NCI-H2196 treated with DMSO at 0.1 percent for 48 hours (cell line): ENCODE measurements around the gene ARHGAP42.

Experiments used
- DNase-seq: peaks from one replicate; lab custom pipeline; 2025; ENCODE audit not compliant: unreplicated experiment; lab: John Stamatoyannopoulos, UW

ARHGAP42 gene

GRCh38 chr11:100753571-100753970, 66.5 kb downstream of the ARHGAP42 start:
- no peak for DNase-seq

- no peak for DNase-seq
Measured at GRCh38 chr11:100756559-100756958, 69.5 kb downstream of the ARHGAP42 start.

- DNase-seq, result no peak
Measured at GRCh38 chr11:100757646-100758045, 70.6 kb downstream of the ARHGAP42 start.

- DNase-seq, result no peak
Measured at GRCh38 chr11:100759106-100759505, 72.0 kb downstream of the ARHGAP42 start.

DNA sequence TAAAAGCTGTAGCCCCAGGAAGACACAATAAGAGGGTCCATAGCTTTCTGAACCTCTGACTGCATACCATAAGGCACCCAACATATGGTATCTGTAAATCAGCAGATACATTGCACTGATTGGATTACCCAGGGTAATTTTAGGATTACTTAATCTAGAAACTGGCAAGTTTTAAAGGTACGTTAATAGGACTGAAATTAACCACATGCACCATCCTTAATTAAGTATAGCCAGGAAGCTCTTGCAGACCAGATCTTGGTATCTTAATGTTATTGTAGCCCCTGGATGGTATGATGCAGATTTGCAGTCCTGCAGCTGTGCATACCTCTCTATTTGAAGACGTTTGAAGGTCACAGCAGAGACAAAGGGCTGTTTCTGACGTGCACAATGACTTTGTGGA, 72.8 kb downstream of the ARHGAP42 start:
- no peak for DNase-seq

DNA sequence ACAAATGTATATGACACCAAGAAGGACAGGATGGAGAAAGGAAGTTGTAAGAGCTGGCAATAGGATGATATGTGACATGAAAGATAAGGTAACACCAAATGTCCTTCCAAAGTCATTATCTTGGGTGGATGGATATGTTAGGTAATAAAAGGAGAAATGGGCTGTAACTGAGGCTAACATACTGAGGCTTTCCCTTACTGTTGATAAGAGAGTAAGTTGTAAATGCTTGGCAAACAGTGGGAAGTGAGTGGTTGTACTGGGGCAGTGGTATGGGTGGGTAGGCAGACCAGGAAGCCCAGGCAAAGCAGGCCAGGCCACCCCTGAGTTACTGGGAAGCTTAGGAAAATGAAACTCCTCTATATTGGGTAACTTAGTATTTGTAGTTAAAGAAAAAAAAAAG, 73.7 kb downstream of the ARHGAP42 start:
- no peak for DNase-seq

DNA sequence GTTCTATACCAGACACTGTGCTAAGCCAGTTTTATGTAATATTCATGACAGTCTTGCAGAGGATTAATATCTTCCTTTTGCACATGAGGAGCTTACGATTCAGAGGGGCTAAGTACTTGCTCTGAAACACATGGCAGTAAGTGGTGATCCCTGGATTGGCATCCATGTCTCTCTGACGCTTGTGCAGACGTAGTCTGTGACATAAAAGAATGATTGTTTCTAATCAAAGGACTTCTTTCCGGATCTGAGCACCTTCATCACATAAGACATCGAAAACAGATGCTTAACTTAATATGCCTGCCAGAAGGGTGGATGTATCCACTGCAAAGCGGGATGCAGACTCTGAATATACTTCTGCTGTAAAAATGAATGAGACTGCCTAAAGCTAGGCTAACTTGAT, 74.8 kb downstream of the ARHGAP42 start:
- no peak for DNase-seq

DNA sequence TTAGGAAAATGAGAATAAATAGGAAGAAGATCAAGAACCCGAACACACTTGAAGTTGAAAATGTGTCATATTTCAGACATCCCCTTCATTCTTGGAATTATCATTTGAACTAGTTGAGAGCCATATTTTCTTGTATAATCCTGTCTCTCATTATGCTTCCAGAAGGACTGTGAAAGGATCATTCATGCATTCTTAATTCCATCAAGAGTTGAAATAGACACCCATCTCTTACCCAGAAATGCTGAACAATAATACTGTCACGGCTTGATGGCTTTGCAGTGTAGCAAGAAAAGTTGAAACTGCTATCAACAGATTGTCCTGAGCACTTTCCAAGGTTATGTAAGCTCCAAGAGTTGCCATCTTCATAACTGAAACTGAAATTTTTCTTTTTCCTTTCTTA, 79.7 kb downstream of the ARHGAP42 start:
- DNase-seq, result no peak

- no peak for DNase-seq
Measured at GRCh38 chr11:100769165-100769564, 82.1 kb downstream of the ARHGAP42 start.

DNA sequence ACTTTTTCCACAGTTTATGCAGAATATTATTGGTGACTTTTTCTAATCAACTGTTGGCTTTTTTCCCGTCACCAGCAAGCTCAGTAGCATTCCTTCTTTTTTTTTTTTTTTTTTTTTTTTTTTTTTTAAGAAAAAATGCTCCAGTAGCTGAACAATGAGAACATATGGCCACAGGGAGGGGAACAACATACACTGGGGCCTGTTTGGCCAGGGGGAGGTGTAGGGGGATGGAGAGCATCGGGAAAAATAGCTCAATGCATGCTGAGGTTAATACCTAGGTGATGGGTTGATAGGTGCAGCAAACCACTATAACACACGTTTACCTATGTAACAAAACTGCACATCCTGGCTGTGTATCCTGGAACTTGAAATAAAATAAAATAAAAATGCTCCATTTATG, 82.5 kb downstream of the ARHGAP42 start:
- no peak for DNase-seq

- DNase-seq, result no peak
Measured at GRCh38 chr11:100774132-100774531, 87.0 kb downstream of the ARHGAP42 start.

GRCh38 chr11:100774859-100775258, 87.8 kb downstream of the ARHGAP42 start:
- DNase-seq, result no peak

- DNase-seq, result no peak
Measured at GRCh38 chr11:100776212-100776896, 89.3 kb downstream of the ARHGAP42 start.

DNA sequence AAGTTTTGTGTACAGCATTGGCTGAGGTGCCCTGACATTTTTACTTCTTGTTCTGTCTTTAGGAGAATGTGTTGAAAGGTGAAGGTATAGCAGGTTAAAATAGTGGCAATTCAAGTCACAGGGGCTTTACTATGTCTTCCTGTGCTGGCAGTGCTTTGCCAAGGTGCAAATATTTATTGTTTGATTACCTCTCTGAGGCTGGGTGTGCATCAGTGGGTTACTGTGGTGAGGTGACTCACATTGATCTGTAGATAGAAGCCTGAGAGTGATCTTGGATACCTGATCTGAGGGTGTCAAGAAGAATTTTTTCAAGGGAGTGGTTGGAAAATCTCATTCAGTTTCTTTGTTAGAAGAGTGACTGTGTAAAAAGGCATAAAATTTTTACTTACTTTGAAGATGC, 90.0 kb downstream of the ARHGAP42 start:
- no peak for DNase-seq

DNA sequence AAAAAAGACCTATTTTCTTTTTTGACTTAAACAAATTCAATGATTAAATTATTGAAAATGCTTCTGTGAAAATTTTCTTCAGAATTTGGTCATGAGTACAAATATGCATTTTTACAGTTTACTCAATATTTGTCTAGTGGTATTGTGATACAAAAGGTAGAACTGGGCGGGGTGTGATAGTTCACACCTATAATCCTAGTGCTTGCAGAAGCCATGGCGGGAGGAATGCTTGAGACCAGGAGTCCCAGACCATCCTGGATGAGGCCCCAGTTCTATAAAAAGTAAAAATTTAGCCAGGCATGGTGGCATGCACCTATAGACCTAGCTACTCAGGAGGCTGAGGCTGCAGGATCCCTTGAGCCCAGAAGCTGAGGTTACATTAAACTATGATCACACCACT, 90.6 kb downstream of the ARHGAP42 start:
- DNase-seq, result no peak

- DNase-seq, result no peak
Measured at GRCh38 chr11:100778166-100778785, 91.2 kb downstream of the ARHGAP42 start.

GRCh38 chr11:100780470-100780869, 93.4 kb downstream of the ARHGAP42 start:
- no peak for DNase-seq

DNA sequence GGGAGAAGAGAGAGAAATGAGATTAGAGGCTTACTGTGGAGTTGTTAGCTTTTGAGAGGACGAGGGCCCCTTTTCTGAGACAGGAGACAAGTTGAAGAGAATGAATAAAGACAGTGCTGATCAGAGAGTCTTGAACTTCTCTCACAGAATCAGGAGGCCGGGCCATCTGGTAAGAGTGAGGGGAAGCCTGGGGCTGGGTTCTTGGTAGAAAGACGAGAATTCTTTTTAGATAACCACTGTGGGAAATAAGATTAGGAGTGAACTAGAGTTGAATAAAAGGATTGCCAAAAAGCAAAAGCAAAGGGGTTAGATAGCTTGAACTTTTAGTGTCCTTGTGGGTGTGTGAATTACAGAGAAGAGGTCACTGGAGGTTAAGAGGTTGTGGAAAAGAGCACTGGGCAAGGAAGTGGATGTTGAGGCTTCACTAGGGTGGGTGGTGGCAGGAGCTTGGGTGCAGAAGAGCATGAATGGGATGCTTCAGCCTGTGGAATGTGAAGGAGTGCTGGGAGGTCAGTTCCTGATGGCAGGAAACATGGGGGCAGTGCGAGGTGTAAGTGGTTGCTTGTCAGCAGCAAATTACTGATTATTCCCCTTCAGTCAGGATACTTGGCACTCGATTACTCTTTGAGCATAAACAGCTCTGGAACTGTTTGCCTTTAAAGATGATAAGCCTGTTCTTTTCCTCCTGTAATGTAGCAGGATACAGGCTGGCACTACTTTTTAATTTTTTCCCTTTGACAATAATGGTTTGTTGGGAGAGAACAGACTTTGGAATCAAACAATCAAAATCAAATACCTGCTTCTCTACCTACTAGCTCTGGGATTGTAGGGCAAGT, 98.3 kb downstream of the ARHGAP42 start:
- no peak for DNase-seq

DNA sequence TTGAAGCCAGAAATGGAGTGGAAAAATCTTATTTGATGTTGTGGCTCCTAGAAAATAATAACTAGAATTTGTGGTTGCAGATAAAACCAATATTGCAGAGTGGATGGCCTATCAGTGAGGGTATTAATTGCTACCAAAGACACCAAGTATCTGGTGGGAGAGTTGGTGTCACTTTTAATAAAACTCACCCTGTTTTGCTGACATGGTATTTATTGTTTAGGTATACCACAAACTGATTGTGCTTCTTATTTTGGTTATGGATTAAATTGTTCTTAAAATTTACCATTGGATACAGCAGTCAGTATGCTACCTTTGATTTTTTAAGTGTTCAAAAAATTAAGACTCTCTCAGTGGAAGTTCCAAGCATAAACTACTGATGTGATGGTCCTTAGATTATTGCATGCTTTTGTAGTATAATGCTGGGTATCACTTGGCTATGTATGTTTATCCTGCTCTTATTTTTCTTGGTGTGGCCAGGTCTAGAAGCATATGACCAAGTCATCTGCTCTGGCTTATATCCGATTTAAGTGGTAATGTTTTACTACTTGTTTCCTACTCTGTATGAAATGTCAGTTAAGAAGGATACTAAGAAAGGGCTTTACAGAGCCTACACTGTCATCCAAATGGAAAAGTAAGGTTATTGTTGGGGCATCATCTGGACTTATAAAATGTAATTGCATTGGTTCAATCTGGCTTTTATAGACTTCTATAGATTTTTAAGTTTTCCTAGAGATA, 101.6 kb downstream of the ARHGAP42 start:
- DNase-seq, result no peak

DNA sequence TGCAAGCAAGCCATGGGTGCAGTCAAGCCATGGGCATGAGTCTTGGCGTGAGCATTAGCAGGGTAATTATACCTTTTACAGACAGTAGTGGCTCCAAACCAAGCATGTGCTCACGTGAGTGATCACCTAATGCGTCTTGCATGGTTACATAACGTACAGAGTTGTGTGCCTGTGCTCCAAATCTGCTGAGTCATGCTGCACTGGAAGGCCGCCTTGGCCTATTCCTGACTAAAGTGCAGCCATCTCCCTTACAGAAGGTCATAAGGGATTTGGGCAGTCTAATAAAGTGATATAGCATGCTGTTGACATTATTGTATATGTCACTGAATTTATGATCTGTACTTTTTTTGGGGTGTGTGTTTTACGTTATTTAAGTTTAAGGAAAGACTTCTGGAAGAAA, 102.4 kb downstream of the ARHGAP42 start:
- no peak for DNase-seq

DNA sequence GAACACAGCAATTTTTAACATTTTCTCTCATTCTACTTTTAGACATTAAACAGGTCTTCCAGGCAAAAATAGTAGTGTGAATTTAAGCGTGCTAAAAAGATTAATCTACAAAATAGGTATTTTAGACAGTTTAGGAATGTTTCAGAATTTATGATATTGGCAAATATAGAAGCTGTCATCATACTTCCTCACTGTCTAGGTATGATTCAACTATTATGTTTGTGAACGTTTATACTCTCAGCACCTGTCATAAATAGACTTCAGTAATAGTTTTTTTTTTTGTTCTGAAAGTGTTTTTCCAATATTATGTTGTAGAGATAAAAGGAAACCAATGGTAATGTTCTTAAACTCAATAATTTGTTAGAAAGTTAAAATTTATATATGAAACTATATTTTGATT, 103.0 kb downstream of the ARHGAP42 start:
- no peak for DNase-seq
